Activated CD4-positive, alpha-beta T cell treated with anti-CD3 and anti-CD28 coated beads, Interleukin-2, amount 50 U/mL, for 24 hours (primary cell): ENCODE measurements around the gene HS3ST5.
"Not testable (repeated sequence)": the region's sequence is repeated elsewhere in the genome, so short reads cannot be mapped to it uniquely, and the experiment has no call there.

Source experiments
- DNase-seq, 2 donors: peaks; one replicate each; pipeline ENCODE4 v3.0.0-alpha.2; 2020; ENCODE audit warnings: low read depth in 1 of 2, low spot score in 1 of 2

HS3ST5 gene

DNA sequence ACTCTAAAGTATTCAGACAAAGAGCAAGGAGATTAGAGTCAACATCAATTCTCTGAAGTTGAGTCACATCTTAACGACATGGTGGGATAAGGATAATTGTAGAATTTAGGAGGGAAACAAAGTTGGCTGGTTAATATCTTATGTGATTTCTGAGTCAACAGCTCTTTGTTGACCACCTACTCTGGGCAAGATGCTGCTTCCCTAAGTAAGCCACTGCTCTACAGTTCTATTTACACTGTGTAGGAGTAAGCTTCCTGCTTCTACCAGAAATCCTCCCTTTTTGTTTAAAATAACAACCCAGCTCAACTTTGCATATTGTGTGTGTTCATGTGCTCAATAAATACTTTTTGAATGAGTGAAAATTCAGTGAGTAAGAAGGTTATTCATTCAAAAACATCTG lies 3.1 kb downstream of the HS3ST5 start:
- DNase-seq, result no peak

DNA sequence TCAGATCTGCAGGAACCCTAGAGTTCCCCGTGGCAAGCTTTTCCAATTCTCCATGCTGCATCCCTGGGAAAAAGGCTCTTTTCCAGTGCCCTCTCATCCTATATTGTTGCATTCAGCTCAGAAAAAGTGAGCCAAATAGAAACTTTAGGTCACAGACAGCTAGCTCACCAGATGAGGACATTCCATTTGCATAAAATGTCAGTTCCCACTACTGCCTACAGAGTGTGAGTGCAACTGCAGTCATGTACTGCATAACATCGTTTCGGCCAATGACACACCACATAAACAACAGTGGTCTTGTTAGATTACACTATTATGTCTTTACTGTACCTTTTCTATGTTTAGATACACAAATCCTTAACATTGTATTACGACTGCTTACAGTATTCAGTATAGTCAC lies 8.6 kb downstream of the HS3ST5 start:
- no peak for DNase-seq

DNA sequence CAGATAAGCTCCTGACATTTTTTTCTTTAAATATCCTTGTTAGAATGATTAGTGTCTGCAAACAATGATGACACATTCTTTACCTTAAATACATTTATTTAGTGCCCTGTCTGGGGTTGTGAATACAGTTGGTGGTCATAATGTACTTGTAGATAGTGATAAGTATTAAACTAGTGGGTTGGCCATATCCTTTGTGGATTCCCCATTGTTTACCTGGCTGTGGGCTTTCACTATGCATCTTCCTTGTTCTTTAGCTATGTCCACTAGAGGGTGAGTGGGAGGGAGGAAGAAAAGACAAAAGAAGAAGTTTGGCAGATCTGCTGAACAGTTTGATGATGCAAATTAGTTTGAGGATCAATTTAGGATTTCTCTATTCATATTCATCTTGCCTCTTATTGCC lies 15.7 kb downstream of the HS3ST5 start:
- DNase-seq, result no peak

DNA sequence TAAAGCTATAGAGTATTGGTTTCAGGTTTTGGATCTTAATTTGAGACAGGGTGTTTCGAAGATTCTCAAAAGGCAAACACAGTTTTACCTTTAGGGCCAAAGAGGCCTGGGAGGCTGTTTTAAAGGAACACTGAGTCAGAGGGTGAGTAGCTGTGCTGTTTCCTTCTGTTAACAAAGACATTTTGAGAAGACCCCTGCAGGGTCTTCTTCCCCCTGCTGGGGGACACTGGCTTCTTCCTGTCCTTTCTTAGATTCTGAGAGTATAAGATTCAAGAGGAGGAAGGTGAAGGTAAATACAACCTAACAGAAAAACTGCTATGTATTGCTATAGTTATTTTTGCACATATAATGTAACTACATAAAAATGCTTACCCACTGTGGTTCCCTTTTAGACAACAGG lies 19.0 kb downstream of the HS3ST5 start:
- DNase-seq, result no peak

DNA sequence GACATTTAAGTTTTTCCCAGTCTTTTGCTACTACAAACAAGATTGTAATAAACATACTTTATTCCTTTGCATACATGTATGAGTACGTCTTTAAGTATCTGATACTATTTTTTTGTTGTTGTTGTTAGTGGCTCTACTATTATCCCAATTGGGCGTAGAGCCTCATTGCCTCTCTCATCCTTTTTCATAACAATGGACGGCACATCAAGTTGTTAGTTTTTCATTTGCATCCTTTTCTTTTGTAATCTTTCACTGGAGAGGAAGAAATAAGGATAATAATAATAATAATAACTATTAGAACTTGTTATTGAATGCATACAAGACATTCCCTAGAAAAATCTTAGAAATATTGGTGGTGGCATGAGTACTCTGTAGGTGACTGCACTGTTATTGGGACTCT lies 23.1 kb downstream of the HS3ST5 start:
- no peak for DNase-seq

DNA sequence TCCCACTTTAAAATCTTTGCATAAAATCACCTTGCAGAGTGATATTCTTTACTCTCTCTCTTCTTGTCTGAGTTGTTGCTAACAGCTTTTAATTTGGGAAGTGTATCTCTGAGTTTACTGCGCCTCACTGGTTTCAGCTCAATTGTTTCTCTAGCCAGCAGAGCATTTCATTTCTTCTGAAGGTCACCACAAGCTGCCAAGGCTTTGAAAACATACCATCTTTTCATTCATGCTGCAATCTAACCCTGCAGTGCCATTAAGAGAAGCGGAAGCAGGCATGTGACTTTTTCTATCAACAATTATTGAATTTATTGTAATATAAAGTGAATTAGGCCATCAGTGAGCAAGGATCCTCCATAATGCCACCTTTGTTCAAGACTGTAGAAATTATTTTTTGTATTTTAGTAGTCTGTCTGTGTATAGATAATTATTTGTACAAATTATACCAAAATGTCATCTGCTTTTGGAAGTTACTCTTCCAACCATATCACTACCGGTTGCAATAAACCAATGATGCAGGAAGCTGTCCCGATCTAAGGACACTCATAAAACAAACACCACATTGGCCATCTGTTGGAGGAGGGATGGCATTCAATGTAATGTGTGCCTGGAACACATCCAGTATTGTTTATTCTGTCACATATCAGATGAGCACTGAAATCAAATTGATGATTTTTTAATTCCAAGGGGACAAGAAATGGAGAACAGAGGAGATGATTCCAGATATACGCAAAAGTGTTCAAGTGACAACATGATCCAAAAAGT lies 26.8 kb downstream of the HS3ST5 start:
- no peak for DNase-seq

DNA sequence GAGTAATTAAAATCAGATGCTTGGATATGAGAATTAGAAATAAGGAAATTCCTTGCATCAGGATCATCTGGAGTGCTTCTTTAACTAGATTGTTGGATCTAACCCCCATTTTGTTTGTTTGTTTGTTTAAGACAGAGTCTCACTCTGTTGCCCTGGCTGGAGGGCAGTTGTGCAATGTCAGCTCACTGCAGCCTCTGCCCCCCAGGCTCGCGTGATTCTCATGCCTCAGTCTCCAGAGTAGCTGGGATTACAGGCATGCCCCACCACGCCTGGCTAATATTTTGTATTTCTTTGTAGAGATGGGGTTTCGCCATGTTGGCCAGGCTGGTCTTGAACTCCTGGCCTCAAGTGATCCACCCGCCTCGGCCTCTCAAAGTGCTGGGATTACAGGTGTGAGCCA lies 29.0 kb downstream of the HS3ST5 start:
- DNase-seq, result not testable (repeated sequence)

DNA sequence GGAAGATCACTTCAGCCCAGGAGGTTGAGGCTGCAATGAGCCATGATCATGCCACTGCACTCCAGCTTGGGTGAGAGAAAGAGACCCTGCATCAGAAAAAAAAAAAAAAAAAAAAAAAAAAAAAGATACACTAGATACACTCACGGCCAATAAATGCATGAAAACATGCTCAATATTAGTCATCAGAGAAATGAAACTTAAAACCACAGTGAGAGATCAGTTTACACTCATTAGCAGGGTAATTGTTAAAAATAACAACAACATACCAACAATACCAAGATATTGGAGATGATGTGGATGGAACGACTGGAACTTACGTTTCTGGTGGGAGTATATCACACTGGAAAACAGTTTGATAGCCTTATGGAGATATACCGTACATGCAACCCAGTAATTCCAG lies 29.9 kb downstream of the HS3ST5 start:
- no peak for DNase-seq

DNA sequence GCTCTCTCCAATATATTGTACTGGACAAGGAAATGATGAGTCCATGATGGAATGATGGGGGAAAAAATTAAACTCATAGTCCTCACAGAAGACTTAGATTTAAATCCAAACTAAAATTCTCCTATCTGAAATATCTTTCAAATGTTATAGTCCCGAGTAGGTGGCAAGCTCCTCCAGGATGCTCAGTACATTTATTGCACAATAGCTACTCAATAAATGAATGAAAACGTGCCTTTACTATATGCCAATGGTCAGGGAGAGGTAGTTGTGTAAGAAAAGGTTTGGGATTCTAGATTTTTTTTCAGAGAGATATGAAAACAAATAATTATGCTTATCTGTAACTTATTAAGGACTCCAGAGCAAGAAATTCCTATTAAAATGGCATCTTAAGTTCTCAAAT lies 32.8 kb downstream of the HS3ST5 start:
- no peak for DNase-seq

DNA sequence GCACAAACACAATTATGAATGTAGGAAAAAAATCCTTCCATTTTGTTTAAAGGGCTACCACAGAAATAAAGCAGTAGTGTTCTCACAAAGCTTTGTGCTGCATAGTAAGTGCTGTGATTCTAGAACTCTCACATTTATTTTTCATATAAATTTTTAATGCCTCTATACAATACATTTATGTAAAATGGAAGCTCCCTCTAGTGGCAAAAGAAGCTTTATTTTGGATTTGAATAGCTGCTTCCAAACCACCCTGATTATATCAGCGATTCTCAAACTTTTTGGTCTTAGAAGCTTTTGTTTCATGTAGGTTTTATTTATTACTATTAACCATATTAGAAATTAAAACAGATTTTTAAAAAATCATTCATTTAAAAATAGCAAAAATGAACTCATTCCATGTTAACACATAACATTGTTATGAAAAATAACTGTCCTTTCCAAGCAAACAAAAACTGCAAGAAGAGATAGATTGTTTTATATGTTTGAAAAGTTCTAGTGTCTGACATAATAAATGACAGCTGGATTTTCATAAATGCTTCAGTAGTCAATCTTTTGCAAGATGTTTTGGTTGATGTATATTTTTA lies 38.4 kb downstream of the HS3ST5 start:
- DNase-seq, result no peak

DNA sequence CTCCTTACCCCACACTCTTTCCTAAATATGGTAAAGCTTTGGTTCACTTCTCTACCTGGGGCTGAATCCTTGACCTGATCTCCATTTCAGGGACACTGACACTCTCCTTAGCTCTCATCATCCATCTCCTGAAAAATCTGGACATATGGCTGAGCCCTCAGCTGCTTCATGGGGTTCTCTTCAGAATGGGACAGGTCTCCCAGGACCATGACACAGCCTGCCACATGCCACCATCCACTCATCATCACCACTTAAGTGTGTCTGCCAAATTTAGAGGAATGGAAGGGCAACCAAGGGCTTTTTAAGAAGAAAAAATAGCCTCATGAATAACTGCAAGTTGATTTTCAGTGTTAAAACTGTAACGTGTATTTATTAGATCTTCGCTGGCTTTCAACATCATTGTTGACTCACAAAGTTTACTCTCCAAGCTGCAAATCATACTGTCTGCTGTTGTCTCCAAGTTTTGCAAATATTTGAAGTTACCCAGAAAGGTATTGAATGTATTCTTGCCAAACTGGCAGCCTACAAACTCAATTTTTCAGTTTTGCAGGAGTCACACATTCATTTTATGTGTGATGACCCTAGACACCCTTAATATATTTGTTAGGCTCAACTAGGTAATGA lies 41.1 kb downstream of the HS3ST5 start:
- no peak for DNase-seq

DNA sequence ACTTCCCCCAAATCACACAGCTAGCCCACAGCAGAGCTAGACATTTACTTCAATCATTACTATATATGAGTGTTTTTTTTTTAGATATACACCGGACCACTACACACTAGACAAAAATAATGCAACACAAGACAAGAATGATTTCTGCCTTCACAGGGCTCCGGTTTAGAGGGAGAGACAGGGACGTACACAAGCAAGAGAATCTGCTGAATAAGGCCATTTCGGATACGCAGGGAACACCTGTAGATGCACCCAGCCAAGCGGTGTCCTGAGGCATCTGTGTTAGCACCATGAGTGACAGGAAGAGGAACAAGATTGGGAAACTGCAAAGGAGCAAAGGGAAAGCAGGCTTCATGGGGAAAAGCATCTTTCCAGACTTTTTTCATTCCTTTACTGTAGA lies 45.7 kb downstream of the HS3ST5 start:
- no peak for DNase-seq

DNA sequence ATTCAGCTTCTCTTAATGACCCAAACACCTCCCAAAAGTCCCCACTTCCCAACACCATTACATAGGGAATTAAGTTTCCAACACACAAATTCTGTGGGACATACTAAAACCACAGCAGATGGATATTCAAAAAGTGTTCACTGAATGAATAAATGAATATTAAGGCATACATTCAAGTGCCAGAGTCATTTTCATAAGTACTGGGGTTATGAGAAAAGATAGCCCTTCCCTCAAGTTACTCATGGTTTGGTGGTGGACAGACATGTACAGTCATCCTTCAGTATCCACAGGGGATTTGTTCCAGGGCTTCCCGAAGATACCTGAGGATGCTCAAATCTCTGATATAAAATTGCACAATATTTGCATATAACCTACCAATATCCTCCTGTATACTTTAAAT lies 50.4 kb downstream of the HS3ST5 start:
- no peak for DNase-seq

DNA sequence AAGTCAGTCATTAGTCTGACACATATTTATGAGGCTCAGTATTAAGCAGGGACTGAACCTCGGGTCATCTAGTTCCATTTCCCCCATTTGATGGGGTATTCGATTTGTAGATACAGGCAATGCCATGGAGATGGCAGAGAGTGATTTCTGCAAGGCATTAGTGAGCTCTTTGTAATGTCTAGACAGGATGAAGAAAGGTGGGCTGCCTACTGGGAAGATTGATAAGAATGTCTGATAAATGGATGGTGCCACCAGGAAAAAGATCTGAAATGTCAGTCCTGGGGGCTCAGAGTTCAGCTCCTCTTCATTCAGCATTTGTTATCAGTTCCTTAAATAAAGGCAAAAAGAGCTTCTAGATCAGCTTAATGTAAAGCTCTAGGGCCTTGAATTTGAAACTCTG lies 51.4 kb downstream of the HS3ST5 start:
- no peak for DNase-seq

DNA sequence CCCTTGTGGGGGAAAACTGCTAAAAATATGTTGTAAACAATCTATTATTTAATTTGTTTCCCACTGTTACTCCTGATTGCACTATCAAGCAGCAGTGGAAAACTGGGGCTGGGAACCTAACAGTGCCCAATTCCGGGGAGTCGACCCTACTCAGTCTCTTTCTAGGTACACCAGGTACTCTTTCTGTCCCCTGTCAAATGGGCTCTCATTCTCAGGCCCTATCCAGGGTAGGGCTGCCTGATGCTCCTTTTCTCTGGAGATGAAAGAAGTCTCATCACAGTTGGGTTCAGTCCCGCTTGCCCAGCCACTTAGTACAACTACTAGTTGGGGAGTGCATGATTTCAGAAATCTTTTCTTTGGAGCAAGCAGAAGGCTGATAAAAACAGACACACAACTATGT lies 52.0 kb downstream of the HS3ST5 start:
- no peak for DNase-seq

DNA sequence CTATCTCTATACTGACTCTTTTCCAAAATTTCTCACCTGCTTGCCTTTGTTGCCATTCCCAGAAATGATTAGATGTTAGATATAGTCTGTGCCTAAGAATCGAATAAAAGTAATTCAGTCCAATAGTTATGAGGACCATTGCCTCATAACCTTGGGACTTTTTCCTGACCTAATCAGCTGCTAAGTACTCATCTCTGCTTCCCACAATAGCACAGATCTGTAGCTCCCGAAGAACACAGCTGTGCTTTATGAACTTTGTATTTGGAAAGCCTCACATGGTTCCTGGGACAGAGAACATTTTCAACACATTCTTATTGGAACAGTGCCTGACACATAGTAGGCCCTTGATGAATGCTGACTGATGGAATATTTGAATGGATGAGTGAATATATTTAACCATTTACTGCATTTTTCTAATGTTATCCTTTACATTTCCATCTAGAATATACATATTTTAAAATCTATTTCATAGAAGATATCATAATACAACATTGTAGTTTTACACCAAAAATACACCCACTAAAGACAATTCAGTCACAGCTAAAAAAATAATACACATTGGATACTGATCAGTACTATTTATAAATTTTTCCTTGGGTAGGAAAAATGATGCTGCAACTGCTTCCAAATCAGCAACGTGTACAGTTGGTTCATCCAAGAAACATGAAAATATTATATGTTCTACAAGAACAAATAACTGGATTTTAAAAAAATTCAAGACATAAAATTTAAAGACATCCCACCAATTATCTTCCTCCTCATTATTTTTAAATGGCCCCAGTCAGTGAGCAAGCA lies 53.9 kb downstream of the HS3ST5 start:
- no peak for DNase-seq

DNA sequence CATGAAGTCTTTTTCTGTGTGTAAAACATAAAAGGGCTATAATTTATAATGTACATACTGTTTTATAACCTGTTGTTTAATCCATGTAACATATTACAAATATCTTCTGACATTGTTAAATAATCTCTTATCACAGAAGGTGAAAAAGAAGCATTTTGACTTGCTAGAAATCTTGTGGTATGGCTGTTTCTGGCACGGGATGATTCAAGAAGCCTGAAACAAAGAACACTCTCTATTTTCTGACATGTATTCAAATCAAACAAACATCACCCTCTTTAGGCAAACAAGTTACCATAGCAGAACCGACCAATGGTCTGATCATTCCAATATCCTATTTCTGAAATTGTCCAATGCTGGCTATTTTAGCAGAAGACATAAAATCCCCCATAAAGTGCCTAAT lies 55.4 kb downstream of the HS3ST5 start:
- DNase-seq, result no peak

DNA sequence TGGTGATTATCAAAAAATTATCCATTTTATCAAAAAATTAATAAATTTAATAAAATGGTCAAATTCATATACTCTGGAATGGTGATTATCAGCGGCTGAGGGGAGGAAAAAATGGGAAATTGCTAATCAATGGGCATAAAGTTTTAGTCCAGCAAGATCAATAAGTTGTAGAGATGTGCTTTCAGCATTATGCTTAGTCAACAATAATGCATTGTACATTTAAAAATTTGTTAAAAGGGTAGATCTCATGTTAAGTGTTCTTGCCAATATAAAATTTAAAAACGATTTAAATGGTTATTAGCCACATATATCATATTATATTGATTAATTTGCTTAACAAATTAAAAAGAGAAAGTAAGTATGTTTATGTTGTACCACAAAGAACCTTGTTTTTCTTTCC lies 56.6 kb downstream of the HS3ST5 start:
- no peak for DNase-seq

DNA sequence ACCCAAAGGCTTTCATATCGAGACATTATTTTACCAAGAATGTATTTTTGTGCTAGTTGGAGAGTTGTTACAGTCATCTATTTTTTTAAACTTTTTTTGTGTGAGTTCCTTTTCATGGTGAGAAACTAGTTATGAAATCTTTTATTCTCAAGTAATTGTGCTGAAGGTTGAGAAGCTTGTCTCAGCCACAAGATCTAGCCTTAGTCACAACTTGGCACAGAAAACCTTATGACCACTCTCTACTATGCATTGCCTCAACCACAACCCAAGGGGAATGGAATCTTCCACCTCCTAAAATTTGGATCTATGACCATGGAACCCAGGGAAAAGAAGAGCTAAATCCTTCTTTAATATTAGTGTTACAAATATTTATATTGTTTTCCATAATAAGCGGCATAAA lies 58.5 kb downstream of the HS3ST5 start:
- no peak for DNase-seq

DNA sequence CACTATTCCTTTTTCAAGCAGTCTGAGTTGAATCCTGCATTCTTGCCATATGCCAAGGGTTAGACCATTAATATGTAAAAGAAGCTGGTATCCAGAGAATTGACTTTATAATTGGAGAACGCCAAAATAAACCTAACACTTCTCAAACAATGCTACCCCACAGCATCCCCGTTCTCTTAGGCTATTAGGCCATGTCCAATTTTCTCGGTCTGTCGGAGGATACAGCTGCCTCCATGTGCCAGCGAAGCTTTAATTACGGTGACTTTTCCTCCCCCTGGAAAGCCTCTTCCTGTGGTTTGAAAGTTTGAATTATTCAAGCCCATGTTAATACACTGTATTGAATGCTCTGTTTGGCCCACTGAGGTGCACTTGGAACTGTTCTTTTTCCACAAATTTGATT lies 60.5 kb downstream of the HS3ST5 start:
- no peak for DNase-seq

DNA sequence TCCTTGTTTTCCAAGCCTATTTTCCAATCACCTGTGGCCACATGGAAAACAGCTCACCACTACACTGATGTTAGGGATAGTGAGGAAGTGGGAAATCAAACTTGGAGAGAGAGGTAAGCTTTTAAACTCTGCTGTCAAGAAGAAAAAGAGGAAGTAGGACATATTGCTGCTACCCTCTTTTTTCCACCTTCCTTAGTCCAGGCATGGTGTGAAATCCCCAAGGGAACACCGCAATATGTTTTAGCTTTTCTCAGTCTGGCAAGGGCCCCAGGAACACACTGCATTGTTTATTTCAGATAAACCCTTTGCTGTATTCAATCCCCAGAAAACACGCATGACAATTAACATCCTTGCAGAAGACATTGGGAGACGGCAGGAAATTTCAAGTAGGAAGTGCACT lies 61.3 kb downstream of the HS3ST5 start:
- no peak for DNase-seq
